ENCODE results near the gene FNDC3B.
A peak's percentile ranks its signal among the peaks of the same experiment; 100 is the strongest.

DNA sequence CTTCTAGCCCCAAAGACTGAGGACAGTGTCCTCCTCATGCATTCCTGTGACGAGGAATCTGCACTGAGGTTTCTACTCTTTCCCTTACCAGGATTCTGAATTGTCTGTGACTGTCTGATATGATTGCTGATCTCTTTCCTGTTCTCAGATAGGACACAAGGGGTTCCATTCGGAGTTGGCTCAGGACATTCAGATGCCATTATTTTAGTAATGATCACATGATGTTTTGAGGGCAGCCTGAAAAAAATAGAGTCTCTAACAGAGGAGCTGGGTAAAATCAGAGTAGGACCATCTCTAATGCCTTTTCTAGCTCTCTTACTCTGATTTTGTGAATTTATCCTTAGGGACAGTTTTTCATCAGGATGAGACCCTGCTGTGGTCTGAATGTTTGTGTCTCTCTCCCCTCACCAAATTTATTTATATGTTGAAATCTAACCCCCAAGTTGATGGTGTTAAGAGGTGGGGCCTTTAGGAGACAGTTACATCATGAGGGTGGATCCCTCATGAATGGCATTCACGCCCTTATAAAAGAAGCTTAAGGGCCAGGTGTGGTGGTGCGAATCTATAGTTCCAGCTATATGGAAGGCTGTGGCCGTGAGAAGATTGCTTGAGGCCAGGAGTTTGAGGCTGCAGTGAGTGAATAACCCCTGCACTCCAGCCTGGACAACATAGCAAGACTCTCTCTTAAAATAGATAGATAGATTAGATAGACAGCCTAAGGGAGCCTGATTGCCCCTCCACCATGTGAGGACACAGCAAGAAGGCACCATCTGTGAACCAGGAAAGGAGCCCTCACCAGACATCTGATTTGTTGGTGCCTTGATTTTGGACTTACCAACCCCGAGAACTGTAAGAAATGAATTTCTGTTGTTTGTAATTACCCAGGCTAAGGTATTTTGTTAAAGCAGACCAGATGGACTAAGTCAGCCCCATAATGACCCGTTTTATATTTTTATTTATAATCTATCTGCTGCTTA is 24.4 kb downstream of the FNDC3B start:
- TF ChIP-seq CTCF (IDR thresholded peaks at IDR 0.05): 0 out of 2 replicates have a peak, but pooled peaks have one; percentile 3
- TF ChIP-seq POLR2AphosphoS5 (IDR thresholded peaks at IDR 0.05; ENCODE audit: low read depth, low read length): no peak
- TF ChIP-seq, protein P1, sequence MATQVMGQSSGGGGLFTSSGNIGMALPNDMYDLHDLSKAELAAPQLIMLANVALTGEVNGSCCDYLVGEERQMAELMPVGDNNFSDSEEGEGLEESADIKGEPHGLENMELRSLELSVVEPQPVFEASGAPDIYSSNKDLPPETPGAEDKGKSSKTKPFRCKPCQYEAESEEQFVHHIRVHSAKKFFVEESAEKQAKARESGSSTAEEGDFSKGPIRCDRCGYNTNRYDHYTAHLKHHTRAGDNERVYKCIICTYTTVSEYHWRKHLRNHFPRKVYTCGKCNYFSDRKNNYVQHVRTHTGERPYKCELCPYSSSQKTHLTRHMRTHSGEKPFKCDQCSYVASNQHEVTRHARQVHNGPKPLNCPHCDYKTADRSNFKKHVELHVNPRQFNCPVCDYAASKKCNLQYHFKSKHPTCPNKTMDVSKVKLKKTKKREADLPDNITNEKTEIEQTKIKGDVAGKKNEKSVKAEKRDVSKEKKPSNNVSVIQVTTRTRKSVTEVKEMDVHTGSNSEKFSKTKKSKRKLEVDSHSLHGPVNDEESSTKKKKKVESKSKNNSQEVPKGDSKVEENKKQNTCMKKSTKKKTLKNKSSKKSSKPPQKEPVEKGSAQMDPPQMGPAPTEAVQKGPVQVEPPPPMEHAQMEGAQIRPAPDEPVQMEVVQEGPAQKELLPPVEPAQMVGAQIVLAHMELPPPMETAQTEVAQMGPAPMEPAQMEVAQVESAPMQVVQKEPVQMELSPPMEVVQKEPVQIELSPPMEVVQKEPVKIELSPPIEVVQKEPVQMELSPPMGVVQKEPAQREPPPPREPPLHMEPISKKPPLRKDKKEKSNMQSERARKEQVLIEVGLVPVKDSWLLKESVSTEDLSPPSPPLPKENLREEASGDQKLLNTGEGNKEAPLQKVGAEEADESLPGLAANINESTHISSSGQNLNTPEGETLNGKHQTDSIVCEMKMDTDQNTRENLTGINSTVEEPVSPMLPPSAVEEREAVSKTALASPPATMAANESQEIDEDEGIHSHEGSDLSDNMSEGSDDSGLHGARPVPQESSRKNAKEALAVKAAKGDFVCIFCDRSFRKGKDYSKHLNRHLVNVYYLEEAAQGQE (IDR thresholded peaks at IDR 0.05; ENCODE audit: insufficient read depth in 1 of 2, low read depth in 2 of 2, low read length in 1 of 2): no peak
- no peak for TF ChIP-seq SIN3A (IDR thresholded peaks at IDR 0.05; ENCODE audit: borderline replicate concordance, insufficient read depth, low read depth, low read length)
